Transverse colon (tissue), 4 donors: ENCODE data around the gene SIKE1.

Source experiments
- CTCF ChIP-seq, 5 experiments: fragments of 200-600 bp in 3 of 5; fragments of 450-650 bp in 2 of 5; sonication (generic) in 3 of 5; IDR thresholded peaks; 1 replicate in 2 of 5; 2 replicates in 3 of 5; pipeline ENCODE4 v1.5.1; 2016 to 2017; ENCODE audit warnings: antibody characterized with exemption in 5 of 5, inconsistent platforms in 3 of 5, mild to moderate bottlenecking in 2 of 5, moderate library complexity in 1 of 5
- EP300 ChIP-seq: sonication (generic); formaldehyde crosslinking; IDR thresholded peaks from one replicate; pipeline ENCODE4 v1.6.1; 2017; ENCODE audit warnings: antibody characterized with exemption, low read depth
- POLR2A ChIP-seq: fragments of 450-650 bp; IDR thresholded peaks from one replicate; pipeline ENCODE4 v1.6.1; 2016; ENCODE audit warnings: antibody characterized with exemption, mild to moderate bottlenecking, moderate library complexity
- POLR2AphosphoS5 ChIP-seq, 3 donors: sonication (generic); formaldehyde crosslinking; IDR thresholded peaks; one replicate each; pipeline ENCODE4 v1.6.1; 2016; ENCODE audit warnings: antibody characterized with exemption in 3 of 3

GRCh38 chr1:114794038-114794437 is 13.6 kb upstream of the SIKE1 start:
- TF ChIP-seq POLR2AphosphoS5 (IDR thresholded peaks at IDR 0.05) = no peak
- no peak for TF ChIP-seq CTCF (IDR thresholded peaks at IDR 0.05)
- TF ChIP-seq EP300 = no peak
- TF ChIP-seq POLR2A = no peak
